SK-N-SH (cell line): Measurements from ENCODE around the gene GTF3C1. TPM values are rescaled to one million over a fixed set of nuclear protein-coding genes. Genes with fewer than 3 reads are reported as not detected.

Source experiments
- CTCF ChIA-PET: fragments of 300-600, 350-600 bp; formaldehyde crosslinking; extraction: SDS; loops from one replicate; lab custom pipeline; 2021; lab: Yijun Ruan, JAX
- POLR2A ChIA-PET: fragments of 350-600 bp; sonication (Branson Sonifier 250); formaldehyde crosslinking; extraction: SDS; loops from one replicate; lab custom pipeline; 2020; ENCODE audit warnings: antibody characterized with exemption, inconsistent platforms; lab: Yijun Ruan, JAX
- DNase-seq: peaks from one replicate; pipeline ENCODE4 v3.0.0; 2012
- H2AFZ ChIP-seq: fragments of 200-600 bp; sonication (generic); 2 replicates; pipeline ENCODE4 v1.8.1; 2016; ENCODE audit warnings: antibody characterized with exemption, mild to moderate bottlenecking, low read depth
- H3F3A ChIP-seq: fragments of 200-600 bp; sonication (generic); replicated peaks from 2 replicates; pipeline ENCODE3; 2016; ENCODE audit warnings: antibody characterized with exemption, mild to moderate bottlenecking; ENCODE audit not compliant: insufficient read depth
- H3K27ac ChIP-seq, 2 experiments: fragments of 200-500 bp in 1 of 2; fragments of 200-600 bp in 1 of 2; sonication (Bioruptor generic) in 1 of 2; sonication (generic), shearing (Covaris generic) in 1 of 2; 2 replicates each; pipeline versions ENCODE4 v1.5.1 to v1.6.1; 2014 to 2016; ENCODE audit warnings: low read depth in 2 of 2, inconsistent platforms in 1 of 2, low read length in 1 of 2, mild to moderate bottlenecking in 1 of 2, mixed read lengths in 1 of 2
- H3K27me3 ChIP-seq: fragments of 200-600 bp; sonication (generic), shearing (Covaris generic); 2 replicates; pipeline ENCODE4 v1.6.1; 2016; ENCODE audit warnings: mixed run types; ENCODE audit not compliant: insufficient read depth
- H3K36me3 ChIP-seq, 2 experiments: fragments of 200-500 bp in 1 of 2; fragments of 200-600 bp in 1 of 2; sonication (Bioruptor generic) in 1 of 2; sonication (generic) in 1 of 2; replicated peaks in 1 of 2; 2 replicates each; pipeline versions ENCODE3 to v1.5.1; 2014 to 2016; ENCODE audit warnings: low read length in 1 of 2, mild to moderate bottlenecking in 1 of 2; ENCODE audit not compliant: insufficient read depth in 2 of 2, control insufficient read depth in 1 of 2
- H3K4me1 ChIP-seq, 2 experiments: fragments of 200-500 bp in 1 of 2; fragments of 200-600 bp in 1 of 2; sonication (Bioruptor generic) in 1 of 2; sonication (generic), shearing (Covaris generic) in 1 of 2; 2 replicates each; pipeline versions ENCODE4 v1.5.1 to v1.6.1; 2014 to 2016; ENCODE audit warnings: low read depth in 1 of 2, low read length in 1 of 2, mixed run types in 1 of 2; ENCODE audit not compliant: insufficient read depth in 2 of 2, control insufficient read depth in 1 of 2
- H3K4me2 ChIP-seq: fragments of 200-600 bp; sonication (generic), shearing (Covaris generic); 2 replicates; pipeline ENCODE4 v1.6.1; 2017; ENCODE audit warnings: mixed run types
- H3K4me3 ChIP-seq, 2 experiments: fragments of 200-500 bp in 1 of 2; fragments of 200-600 bp in 1 of 2; sonication (Bioruptor generic) in 1 of 2; sonication (generic), shearing (Covaris generic) in 1 of 2; 2 replicates each; pipeline versions ENCODE4 v1.5.1 to v1.8.1; 2014 to 2016; ENCODE audit warnings: low read depth in 2 of 2, inconsistent platforms in 1 of 2, low read length in 1 of 2, mild to moderate bottlenecking in 1 of 2, mixed read lengths in 1 of 2, moderate library complexity in 1 of 2
- H3K79me2 ChIP-seq: fragments of 200-600 bp; sonication (generic); 2 replicates; pipeline ENCODE4 v1.8.1; 2017; ENCODE audit warnings: mild to moderate bottlenecking; ENCODE audit not compliant: insufficient read depth
- H3K9ac ChIP-seq: fragments of 200-600 bp; sonication (generic); 2 replicates; pipeline ENCODE4 v1.6.1; 2017; ENCODE audit warnings: mixed run types
- H3K9me2 ChIP-seq: fragments of 200-600 bp; sonication (generic); 2 replicates; pipeline ENCODE4 v1.6.1; 2017; ENCODE audit warnings: mixed run types
- H3K9me3 ChIP-seq: fragments of 200-600 bp; sonication (generic); 2 replicates; pipeline ENCODE4 v1.6.1; 2017; ENCODE audit warnings: mixed run types, mild to moderate bottlenecking, moderate library complexity
- H4K20me1 ChIP-seq: fragments of 200-600 bp; sonication (generic); 2 replicates; pipeline ENCODE4 v1.6.1; 2017; ENCODE audit warnings: mild to moderate bottlenecking, mixed run types; ENCODE audit not compliant: insufficient read depth
- ELF1 ChIP-seq: IDR thresholded peaks from 2 replicates; pipeline ENCODE4 v1.4.0; 2012
- EP300 ChIP-seq, 2 experiments: IDR thresholded peaks; 2 replicates each; pipeline versions ENCODE4 v1.4.0 to v1.6.1; 2012; ENCODE audit warnings: borderline replicate concordance in 1 of 2, low read depth in 1 of 2, low read length in 1 of 2
- EZH2phosphoT487 ChIP-seq: fragments of 200-600 bp; sonication (generic); IDR thresholded peaks from 2 replicates; pipeline ENCODE4 v1.6.1; 2017; ENCODE audit warnings: low read depth, mixed run types, mild to moderate bottlenecking, antibody characterized with exemption, moderate library complexity, borderline replicate concordance
- FOXJ3 ChIP-seq: sonication (generic); formaldehyde crosslinking; IDR thresholded peaks from 2 replicates; pipeline ENCODE4 v1.5.1; 2020; ENCODE audit warnings: mild to moderate bottlenecking, missing genetic modification reagents
- FOXM1 ChIP-seq: IDR thresholded peaks from 2 replicates; pipeline ENCODE4 v1.4.0; 2012; ENCODE audit warnings: low read depth, mild to moderate bottlenecking
- IRF3 ChIP-seq: fragments of 150-350 bp; IDR thresholded peaks from 2 replicates; pipeline ENCODE4 v1.6.1; 2016; ENCODE audit warnings: mild to moderate bottlenecking, low read depth, low read length
- MAX ChIP-seq: IDR thresholded peaks from 2 replicates; pipeline ENCODE4 v1.4.0; 2012; ENCODE audit warnings: low read depth
- MEF2A ChIP-seq: IDR thresholded peaks from 2 replicates; pipeline ENCODE4 v1.4.0; 2012; ENCODE audit warnings: low read depth, borderline replicate concordance
- MXI1 ChIP-seq: IDR thresholded peaks from 2 replicates; pipeline ENCODE4 v1.6.1; 2012; ENCODE audit warnings: mild to moderate bottlenecking, low read depth, low read length, improper control_type of control experiment
- NFIC ChIP-seq: IDR thresholded peaks from 2 replicates; pipeline ENCODE4 v1.4.0; 2012; ENCODE audit warnings: borderline replicate concordance
- RAD21 ChIP-seq: IDR thresholded peaks from 2 replicates; pipeline ENCODE4 v1.6.1; 2012; ENCODE audit warnings: mild to moderate bottlenecking, low read length
- RCOR1 ChIP-seq: fragments of 150-350 bp; IDR thresholded peaks from 2 replicates; pipeline ENCODE4 v1.6.1; 2017; ENCODE audit warnings: antibody characterized with exemption, low read length
- REST ChIP-seq: IDR thresholded peaks from 2 replicates; pipeline ENCODE4 v1.6.1; 2012; ENCODE audit warnings: mild to moderate bottlenecking, low read depth, low read length, moderate library complexity
- RXRA ChIP-seq: IDR thresholded peaks from 2 replicates; pipeline ENCODE4 v1.4.0; 2012; ENCODE audit warnings: low read depth, mild to moderate bottlenecking, borderline replicate concordance
- SIN3A ChIP-seq: IDR thresholded peaks from 2 replicates; pipeline ENCODE4 v1.6.1; 2012; ENCODE audit warnings: low read depth, mild to moderate bottlenecking, low read length, moderate library complexity, borderline replicate concordance
- TAF1 ChIP-seq: IDR thresholded peaks from 2 replicates; pipeline ENCODE4 v1.6.1; 2012; ENCODE audit warnings: low read depth, mild to moderate bottlenecking, low read length, moderate library complexity, borderline replicate concordance
- USF2 ChIP-seq: fragments of 150-350 bp; IDR thresholded peaks from 2 replicates; pipeline ENCODE4 v1.6.1; 2017; ENCODE audit warnings: antibody characterized with exemption, low read length, low read depth, borderline replicate concordance
- YY1 ChIP-seq: IDR thresholded peaks from 2 replicates; pipeline ENCODE4 v1.4.0; 2012; ENCODE audit warnings: low read depth, mild to moderate bottlenecking
- ZBTB33 ChIP-seq: IDR thresholded peaks from 2 replicates; pipeline ENCODE4 v1.4.0; 2012; ENCODE audit warnings: low read depth, borderline replicate concordance
- WGBS: methylation state at CpG from one replicate; pipeline ENCODE4 v1.1.6; 2017; ENCODE audit warnings: low lambda C conversion rate; 5-methylcytosine and 5-hydroxymethylcytosine counted together
- polyA plus RNA-seq, 3 experiments: library from polyadenylated mRNA; depleted of rRNA; stranded (reverse); fragments of >200 nt; gene quantifications; 2 replicates each; pipeline ENCODE4 v1.2.3, GENCODE V29; 2012

GTF3C1 gene
- polyA plus RNA-seq, 1 of the 3 experiments (the other 2 are of a cell fraction) = 47.2 TPM

- no peak for TF ChIP-seq NFIC
- no peak for TF ChIP-seq RXRA
- TF ChIP-seq FOXM1 = no peak
- TF ChIP-seq TAF1 = no peak
- TF ChIP-seq REST = no peak
- TF ChIP-seq MXI1 = no peak
- TF ChIP-seq MEF2A = no peak
- no peak for TF ChIP-seq ELF1
- no peak for TF ChIP-seq EZH2phosphoT487
- TF ChIP-seq SIN3A = no peak
- TF ChIP-seq RAD21 = no peak
- TF ChIP-seq YY1 = no peak
- TF ChIP-seq IRF3 = no peak
- TF ChIP-seq FOXJ3 (CRISPR knock-in tag) = no peak
- no peak for TF ChIP-seq EP300 (IDR thresholded peaks at IDR 0.05; ENCODE audit: borderline replicate concordance in 1 of 2, low read depth in 1 of 2, low read length in 1 of 2)
- TF ChIP-seq USF2 = no peak
- TF ChIP-seq MAX = no peak
- TF ChIP-seq RCOR1 = no peak
- no peak for TF ChIP-seq ZBTB33
- H3K27me3 ChIP-seq = no peaks in the 10 kb centered on the region
- DNase-seq = no peak
- H3K36me3 ChIP-seq = no peaks in the 10 kb centered on the region
- ChIA-PET CTCF (interaction anchor here (1.1 kb wide), 1 partner anchor 18 kb away, joined by 4 read pairs; no protein-coding TSS in a partner anchor), POLR2A (no interaction called here)
- H3K4me3 ChIP-seq = no peak overlapping the region
- peaks cover 9% of the 10 kb centered on the region for H3F3A ChIP-seq
- H3K9me2 ChIP-seq = no peaks in the 10 kb centered on the region
- H2AFZ ChIP-seq = no peak overlapping the region
- 55% methylated on average over 8 of the region's 16 CpGs for WGBS
- no peaks in the 10 kb centered on the region for H3K4me1 ChIP-seq
- no peaks in the 10 kb centered on the region for H3K79me2 ChIP-seq
- no peak overlapping the region for H3K4me2 ChIP-seq
- H3K27ac ChIP-seq = no peak overlapping the region
- no peaks in the 10 kb centered on the region for H3K9me3 ChIP-seq
- no peak overlapping the region for H3K9ac ChIP-seq
- no peaks in the 10 kb centered on the region for H4K20me1 ChIP-seq
These were observed 115.3 kb downstream of the GTF3C1 start for GRCh38 chr16:27434141-27435051.
